ENCODE data around the gene PPARG.
"Not testable (repeated sequence)": the region's sequence is repeated elsewhere in the genome, so short reads cannot be mapped to it uniquely, and the experiment has no call there.

PPARG gene

DNA sequence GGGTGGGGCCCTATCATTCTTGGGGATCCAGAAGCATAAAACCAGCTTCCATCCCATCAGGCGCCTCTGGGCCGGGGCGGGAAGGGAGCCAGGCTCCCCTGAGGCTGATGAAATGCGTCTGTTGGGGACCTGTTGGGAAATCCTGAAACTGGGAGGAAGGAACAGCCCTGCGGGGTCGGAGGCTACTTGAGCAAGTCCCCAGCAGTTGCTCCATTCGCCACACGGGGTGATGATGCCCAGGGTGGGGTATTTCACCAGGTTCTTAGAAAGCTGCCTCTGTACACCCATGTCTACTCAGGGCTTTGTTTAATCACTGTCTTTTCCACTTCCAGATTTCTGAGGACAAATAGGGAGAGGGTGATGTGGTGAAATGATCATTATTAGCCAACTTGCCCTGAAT lies 170.0 kb downstream of the PPARG start:
- DNase-seq (ENCODE audit: low read depth in 2 of 2, low spot score in 1 of 2): no peak

DNA sequence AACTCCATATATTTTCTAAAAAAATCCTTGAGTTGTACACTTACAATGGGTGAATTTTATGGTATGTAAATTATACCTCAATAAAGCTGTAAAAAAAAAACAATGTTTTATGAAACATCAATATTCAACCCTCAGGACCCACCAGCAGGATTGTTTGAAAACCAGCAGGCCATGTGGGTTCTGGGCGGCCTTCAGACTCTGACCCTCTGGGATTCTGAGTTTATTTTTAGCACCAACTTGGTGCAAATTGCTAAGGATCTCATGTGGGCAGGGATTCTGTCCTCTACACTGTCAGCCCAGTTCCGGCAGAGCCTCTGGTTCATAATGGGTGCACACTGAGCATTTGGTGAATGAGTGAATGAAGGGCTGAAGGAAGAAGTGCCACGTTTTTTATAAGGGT lies 171.3 kb downstream of the PPARG start:
- no peak for DNase-seq (ENCODE audit: low read depth in 2 of 2, low spot score in 1 of 2)

DNA sequence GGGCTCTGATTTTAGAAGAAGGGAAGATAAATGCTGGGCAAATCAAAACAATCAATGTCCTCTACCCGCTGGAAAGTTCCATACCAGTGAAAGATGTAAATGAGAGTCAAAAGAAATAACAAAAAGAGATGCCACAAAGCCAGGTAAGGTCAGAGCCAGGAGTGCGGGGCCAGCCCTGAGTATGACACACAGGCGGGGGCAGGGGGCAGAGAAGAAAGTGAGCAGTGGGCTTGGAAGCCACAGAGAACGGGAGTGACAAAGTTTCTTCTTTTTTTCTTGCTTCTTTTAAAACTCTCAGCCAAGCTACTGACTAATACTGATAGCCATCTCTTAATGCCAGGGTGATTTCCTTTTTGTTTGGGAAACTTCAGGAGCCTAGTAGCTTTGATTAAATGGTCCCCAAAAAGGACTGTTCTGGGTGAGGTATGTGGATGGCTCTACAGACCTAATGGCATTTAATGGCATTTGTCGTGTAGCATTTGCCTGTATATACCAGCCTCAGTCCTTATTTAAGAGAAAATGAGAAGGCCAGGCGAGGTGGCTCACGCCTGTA lies 172.3 kb downstream of the PPARG start:
- no peak for DNase-seq (ENCODE audit: low read depth in 2 of 2, low spot score in 1 of 2)

DNA sequence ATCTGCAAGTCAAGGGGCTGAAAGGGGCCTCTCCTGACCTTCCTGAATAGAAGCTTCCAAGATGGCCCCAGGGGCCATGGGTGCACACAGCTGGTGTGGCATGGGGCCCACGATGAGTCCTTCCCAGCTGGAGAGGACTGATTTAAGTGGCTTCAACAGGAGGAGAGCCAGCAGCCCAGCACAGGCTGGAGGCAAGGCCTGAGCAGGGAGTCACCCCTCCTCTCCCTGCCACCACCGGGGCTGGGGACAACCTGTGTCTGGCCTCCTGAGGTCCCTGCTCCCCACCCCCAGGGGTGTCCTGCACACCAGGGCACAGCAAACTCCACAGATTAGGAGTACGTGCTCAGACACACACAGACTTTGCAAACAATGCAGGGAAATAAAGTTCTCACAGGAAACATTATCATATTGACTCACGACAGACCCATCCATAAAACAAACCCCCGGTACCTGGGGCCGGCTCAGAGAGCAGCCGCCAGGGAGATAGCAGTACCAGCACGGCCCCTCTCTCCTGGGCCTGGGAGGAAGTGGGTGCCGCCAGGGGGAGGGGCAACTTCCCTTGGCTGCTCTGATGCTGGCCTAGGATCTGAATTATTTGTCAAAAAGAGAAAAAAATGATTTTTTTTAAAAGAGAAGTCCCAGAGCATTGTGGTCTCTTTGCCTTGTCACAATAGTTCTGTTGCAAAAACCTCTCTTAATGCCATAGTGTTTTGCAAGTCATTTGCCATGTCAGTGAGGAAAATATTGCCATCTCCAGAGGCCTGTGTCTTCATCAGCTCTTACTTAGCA lies 173.5 kb downstream of the PPARG start:
- no peak for DNase-seq (ENCODE audit: low read depth in 2 of 2, low spot score in 1 of 2)

DNA sequence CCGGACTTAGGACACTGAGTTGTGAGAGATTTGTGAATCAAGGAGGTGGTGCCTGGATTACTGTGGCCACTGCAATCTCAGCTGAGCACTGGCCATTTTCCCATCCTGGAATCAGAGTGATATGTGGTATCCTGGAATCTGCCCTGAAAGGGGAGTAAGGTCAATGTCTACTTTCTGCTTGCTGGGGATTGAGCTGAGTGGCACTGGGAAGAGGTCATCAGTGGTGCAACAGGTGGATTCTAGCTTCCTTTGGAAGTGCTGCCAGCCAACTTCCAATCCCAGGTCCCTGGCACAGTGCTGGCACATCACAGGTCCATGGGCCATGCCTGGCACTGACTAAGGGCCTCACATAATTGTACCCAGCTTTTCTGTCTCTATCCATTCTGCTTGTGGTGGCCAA lies 174.8 kb downstream of the PPARG start:
- no peak for DNase-seq (ENCODE audit: low read depth in 2 of 2, low spot score in 1 of 2)

DNA sequence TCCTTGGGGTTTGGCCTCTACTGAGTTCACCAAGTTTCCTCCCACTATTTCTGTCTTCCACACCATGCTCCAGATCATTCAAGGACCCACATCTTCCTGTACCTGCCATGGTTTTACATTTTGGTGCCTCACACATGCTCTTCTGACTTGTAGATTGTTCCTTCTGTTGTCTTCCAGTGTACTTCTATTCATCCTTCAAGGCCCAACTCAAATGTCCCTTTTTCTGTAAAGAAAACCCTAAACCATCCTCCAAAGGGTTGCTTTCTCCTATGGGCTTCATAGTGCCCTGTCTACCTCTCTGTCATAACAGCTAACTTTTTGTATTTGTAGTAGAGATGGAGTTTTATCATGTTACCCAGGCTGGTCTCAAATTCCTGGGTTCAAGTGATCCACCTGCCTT lies 175.3 kb downstream of the PPARG start:
- no peak for DNase-seq (ENCODE audit: low read depth in 2 of 2, low spot score in 1 of 2)

DNA sequence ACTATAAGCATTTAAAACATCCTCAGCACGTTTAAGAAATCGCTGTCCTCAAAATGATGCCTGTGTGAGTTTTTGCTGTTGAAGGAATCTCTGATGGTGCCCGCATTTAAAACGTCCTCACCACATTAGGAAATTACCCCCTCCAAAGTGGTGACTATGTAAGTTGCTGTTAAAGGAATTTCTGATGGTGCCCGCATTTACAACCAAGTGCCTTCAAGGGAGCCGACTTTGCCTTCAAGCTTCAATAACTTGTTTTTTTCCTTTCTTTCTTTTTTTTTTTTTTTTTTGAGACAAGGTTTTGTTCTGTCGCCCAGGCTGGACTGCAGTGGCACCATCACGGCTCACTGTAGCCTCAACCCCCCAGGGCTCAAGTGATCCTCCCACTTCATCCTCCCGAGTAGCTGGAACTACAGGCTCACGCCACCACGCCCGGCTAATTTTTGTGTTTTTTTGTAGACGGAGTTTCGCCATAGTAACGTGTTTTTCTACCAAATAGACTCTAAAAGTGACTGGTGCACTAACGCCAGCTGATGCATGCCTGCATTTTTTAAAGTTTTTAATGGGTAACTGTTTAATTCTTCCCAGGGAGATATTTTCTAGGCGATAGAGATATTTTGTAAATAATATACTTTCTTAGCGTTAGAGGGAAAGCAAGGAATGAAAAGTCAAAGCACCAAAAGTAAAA lies 176.4 kb downstream of the PPARG start:
- no peak for DNase-seq (ENCODE audit: low read depth in 2 of 2, low spot score in 1 of 2)

DNA sequence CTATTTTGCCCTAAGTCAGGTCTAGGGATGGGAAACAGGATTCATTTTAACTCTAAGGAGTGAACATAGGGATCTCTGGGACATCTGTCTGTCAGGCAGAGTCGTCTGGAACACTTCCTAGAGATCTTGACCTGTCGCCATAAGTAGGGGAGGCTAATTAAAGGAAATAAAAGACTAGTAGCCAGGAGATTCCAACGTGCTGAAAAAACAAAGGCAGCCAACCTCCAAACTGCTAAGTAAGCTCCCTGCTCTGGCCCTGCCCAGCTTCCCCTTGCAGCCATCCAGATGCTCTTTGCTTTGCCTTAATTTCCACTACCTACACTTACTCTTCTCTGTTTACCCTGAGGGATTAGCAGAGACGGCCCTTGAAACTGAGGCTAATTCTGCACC lies 177.0 kb downstream of the PPARG start:
- DNase-seq (ENCODE audit: low read depth in 2 of 2, low spot score in 1 of 2): no peak

DNA sequence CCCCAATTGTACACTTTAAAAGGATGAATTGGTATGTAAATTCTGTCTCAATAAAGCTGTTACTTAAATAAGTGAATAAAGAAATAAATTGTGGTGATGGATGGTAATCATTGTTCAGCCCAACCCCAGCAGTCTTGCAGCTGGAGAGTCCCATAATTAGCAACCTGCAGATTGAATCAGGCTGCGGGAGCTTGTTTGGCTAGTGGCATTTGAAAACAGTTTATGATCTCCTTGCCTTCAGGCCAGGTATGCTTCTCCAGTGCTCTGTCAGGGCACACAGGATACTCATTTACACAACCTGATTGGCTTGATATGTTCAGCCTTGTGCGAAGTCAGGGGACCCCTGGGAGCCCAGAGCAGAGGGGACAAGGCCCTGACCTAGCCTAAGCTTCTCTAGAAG lies 178.9 kb downstream of the PPARG start:
- no peak for DNase-seq (ENCODE audit: low read depth in 2 of 2, low spot score in 1 of 2)

DNA sequence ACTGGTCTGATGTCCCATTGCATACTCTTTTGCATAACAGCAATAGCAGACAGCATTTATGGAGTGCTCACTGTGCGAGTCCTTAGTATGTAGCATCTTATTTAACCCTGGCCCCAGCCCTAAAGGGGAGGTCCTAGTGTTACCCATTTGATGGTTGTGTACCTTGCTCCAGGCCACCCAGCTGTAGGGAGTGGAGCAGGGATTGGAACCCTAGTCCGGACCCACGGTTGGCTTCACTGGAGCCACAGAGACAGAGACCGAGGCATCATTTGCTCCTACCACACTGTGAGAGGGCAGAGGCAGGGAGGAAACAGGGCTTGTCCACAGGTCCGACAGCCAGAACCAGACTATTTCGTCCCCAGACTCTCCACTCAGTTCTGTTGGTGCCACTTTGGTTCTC lies 179.4 kb downstream of the PPARG start:
- DNase-seq (ENCODE audit: low read depth in 2 of 2, low spot score in 1 of 2): no peak

DNA sequence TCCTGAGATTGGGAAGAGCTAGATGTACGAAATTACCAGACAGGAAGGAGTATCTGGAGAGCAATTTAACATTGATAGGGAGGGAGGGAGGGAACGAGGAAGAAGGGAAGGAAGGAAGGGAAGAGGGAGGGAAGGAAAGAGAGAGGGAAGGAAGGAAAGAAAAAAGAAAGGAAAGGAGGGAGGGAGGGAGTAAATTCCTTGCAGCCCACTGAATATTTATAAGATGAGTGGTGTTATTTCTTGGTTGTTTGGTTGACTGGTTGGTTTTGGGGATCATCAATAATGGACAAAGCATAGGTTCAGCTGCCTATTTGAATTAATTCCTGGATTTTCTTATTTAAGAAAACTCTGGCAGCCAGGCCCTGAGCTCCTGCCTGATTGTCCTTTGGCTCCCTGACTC lies 179.9 kb downstream of the PPARG start:
- no peak for DNase-seq (ENCODE audit: low read depth in 2 of 2, low spot score in 1 of 2)

DNA sequence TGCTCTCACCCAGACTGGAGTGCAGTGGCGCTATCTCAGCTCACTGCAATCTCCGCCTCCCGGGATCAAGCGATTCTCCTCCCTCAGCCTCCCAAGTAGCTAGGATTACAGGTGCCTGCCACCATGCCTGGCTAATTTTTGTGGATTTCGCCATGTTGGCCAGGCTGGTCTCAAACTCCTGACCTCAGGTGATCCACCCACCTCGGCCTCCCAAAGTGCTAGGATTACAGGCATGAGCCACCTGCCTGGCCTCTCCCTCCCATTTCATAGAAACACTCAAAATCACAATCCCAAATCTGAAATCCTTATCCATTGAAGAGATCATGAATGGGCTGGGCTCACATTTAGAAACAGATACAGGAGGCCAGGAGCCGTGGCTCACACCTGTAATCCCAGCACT lies 180.4 kb downstream of the PPARG start:
- not testable (repeated sequence) for DNase-seq (ENCODE audit: low read depth in 2 of 2, low spot score in 1 of 2)

DNA sequence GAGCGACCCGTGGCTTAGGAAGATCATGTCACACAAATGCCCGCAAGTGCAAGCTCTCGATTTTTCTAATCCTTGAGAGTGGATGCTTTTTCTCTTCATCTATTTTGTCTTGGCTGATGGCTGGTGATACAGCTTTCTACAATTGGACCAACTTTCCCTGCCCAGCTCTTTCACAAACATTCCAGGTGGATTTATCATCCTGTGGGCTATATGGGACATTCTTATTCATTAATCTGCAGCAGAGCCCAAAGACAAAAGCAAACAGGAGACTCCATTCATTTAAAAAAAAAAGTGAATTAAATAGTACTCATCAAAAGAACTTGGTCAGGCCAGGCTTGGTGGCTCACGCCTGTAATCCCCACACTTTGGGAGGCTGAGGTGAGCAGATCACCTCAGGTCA lies 181.2 kb downstream of the PPARG start:
- no peak for DNase-seq (ENCODE audit: low read depth in 2 of 2, low spot score in 1 of 2)

DNA sequence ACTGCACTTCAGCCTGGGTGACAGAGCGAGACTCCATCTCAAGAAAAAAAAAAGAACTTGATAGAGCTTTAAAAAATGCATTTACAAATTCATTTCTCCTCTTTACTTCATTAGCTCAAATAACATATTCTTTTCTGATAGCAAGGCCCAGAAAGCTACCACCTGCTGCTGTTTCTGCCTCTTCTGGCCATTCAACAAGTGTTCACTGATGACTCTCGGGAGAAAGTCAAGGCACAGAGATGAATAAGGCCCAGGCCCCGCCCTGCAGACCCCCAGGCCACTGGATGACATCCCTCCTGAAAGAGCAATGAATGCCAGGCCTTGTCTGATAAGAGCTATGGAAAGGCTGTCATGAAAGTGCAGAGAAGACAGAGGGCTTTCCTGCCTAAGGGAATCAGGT lies 181.8 kb downstream of the PPARG start:
- DNase-seq (ENCODE audit: low read depth in 2 of 2, low spot score in 1 of 2): no peak

DNA sequence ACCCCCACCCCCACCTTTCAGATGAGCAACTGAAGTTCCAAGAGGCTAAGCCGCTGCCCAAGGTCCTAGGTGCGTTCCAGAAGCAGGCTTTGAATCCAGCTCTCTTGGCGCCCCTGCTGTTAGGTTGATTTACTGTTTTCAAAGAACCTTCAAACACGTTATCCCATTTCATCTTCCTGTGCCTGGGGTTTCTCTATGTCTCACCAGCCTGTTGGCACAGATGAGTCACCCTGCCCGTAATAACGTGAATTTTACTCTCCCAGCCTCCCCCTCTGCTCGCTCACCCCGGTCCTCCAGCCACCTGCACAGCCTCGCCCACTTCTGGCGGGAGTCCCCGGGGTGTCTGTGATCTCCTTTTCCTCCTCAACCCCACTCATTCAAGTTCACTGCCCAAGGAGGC lies 182.4 kb downstream of the PPARG start:
- DNase-seq (ENCODE audit: low read depth in 2 of 2, low spot score in 1 of 2): peak; percentile 4 to 9

DNA sequence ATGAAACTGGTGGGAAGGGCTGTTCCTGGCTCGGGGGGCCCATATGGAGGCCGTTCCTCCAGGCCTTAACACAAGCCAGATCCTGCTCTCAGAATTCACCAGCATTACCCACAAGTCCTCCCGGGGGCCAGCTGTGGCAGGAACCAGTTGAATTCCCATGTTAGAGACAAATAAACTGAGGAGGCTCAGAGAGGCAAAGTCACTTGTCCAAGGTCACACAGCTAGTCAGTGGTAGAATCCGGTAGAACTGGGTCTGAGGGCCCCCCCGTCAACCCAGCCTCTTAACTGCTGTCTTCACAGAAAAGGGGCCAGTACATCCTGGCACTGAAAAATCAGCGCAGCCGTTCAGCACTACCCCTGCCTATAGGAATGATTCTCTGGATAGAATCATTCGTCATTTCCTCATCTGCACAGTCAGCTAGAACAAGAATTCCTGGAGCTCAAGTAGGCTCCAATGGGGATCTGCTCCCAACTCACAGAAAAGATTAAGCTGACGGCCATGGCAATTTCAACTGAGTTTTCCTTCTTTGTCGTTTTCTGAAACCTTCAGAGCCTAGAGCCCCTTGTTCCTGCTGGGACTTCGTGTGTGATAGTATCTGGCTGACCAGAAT lies 183.2 kb downstream of the PPARG start:
- DNase-seq (ENCODE audit: low read depth in 2 of 2, low spot score in 1 of 2): no peak

DNA sequence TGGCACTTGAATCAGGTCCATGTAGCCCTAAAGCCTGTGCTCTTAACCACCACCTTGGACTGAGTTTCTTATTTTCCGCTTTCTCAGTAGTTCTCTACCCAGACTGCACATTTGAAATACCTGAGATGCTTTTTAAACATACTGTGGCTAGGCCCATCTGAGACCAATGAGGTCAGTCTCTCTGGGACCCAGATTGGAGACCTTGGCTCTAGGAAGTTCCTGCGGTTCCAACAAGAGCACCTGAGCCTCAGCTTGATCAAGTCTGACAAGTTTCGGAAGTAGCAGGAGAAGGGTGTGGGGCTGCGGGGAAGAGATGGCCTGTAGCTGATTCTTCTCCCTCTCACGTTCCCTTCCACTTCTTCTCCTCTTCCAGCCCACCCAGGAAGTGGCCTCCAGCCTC lies 183.9 kb downstream of the PPARG start:
- no peak for DNase-seq (ENCODE audit: low read depth in 2 of 2, low spot score in 1 of 2)

DNA sequence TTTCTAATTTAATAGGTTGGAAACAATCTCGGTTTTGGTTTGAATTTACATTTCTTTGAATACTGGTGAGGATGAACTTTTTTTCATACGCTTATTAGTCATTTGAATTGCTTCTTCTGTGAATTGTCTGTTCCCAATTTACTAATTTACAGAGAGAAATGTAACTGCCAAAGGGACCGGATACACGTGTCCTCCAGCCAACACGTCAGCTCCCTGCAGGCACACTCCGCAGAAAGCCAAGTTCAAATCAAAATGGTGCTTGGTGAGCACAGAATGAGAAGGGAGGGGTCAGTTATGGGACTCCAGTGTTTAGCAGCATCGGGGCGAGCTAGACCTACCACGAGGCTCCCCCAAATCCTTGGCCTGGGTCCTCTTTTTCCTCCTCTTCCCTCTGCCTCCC lies 184.6 kb downstream of the PPARG start:
- DNase-seq (ENCODE audit: low read depth in 2 of 2, low spot score in 1 of 2): no peak

DNA sequence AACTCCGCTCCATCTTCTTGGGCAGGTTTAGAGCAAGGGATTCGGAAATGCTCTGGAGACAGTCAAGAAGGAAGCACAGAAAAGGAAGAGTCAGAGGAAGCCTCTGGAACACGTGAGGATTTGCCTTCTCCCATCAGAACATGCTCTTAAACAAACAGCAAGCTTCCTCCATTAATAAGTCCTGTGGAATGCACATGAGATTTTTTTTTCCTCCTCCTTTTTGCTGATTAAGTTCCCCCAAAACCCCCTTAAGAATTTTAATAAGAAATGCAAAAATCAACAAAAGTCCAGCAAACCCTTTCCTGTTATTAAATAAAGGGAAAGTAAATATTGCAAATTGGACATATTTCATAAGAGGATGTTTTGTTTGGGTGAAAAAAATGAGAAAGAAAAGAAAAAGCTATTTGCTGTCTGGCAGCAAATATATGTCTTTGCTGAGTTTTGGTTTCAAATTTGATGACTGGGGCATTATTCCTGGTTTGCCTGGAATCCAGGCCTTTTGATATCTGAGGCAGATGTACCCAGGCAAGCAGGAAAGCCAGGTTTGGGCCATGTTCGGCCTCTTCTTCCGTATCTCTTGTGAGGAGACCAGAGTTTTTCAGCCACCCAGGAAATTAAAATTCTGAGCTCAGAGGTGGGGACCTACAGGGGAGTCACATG lies 187.5 kb downstream of the PPARG start:
- DNase-seq (ENCODE audit: low read depth in 2 of 2, low spot score in 1 of 2): no peak

DNA sequence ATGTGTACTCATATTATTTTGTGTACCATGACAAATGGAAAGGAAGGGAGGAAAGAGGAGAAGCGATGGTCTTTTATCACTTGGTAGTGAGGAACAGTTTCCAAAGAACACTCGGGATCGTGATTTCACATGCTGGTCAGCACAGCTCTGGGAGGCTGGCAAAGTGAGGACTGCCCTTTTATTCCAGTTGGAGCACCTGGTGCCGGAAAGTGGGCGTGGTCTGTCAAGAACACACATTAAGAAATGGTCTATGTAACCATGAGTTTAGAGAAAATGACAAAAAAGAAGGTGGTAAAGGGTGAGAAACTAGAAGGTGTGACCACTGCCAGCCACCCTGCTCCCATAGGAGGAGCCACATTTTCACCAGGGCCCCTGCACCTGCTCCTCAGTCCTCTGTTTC lies 188.4 kb downstream of the PPARG start:
- DNase-seq (ENCODE audit: low read depth in 2 of 2, low spot score in 1 of 2): no peak

DNA sequence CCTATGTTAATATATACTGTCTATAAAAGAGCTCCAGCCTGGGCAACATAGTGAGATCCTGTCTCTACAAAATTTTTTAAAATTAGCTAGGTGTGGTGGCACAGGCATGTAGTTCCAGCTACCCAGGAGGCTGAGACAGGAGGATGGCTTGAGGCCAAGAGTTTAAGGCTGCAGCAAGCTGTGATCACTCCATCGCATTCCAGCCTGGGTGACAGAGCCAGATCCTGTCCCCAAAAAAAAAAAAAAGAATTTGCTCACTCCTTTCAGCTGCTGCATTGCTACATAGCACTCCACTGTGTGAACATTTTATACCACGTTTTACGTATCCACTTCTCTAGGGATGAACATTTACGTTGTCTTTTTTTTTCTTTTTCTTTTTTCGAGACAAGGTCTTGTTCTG lies 189.5 kb downstream of the PPARG start:
- DNase-seq (ENCODE audit: low read depth in 2 of 2, low spot score in 1 of 2): no peak

DNA sequence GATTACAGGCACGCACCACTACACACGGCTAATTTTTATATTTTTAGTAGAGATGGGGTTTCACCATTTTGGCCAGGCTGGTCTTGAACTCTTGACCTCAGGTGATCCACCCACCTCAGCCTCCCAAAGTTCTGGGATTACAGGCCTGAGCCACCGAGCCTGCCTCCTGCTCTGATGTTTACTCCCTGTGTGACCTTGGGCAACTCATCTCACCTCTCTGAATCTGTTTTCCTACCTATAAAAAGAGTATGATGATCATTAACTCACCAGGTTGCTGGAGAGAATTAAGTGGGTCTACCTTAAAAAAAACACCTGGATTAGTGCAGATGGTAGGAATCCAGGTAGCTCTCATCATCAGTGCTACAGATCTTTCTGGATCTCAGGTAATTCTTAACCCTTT lies 190.3 kb downstream of the PPARG start:
- not testable (repeated sequence) for DNase-seq (ENCODE audit: low read depth in 2 of 2, low spot score in 1 of 2)

All from stimulated activated CD8-positive, alpha-beta memory T cell treated with anti-CD3 and anti-CD28 coated beads, Interleukin-4, amount 100 ng/mL, for 4 hours (primary cell).